ENCODE results near the gene ARL16. TPM values are rescaled to one million over a fixed set of nuclear protein-coding genes. Genes with fewer than 3 reads are reported as not detected.

Gene ARL16
- total and polyA plus RNA-seq, 2 donors (not counting 3 experiments of a cell fraction or from before 2014, with no cell fraction given), result 41.4 to 71.7 TPM

- no peak for FAIRE-seq
- POLR2A ChIA-PET, result no interaction called here
- peaks cover 26 to 93% of the 10 kb centered on the region in 2 experiments for H3K36me3 ChIP-seq (ENCODE audit: control insufficient read depth in 2 of 2, extremely low read depth in 1 of 2, insufficient read depth in 2 of 2, low read length in 2 of 2)
Measured at GRCh38 chr17:81691196-81691595, 7.6 kb upstream of the ARL16 start.

More at GRCh38 chr17:81691196-81691595, 7.6 kb upstream of the ARL16 start:
- no peak for DNase-seq (ENCODE audit: low read depth, low spot score)
- dilution Hi-C loops (cut with MboI; ENCODE audit: extremely low pct_ligation_motif_present, low sequenced_read_pairs) (no loop called here), intact Hi-C loops (cut with micrococcal nuclease) (no loop called here)
- H3K79me2 ChIP-seq (ENCODE audit: control insufficient read depth, insufficient read depth, low read length), result peaks cover 48% of the 10 kb centered on the region
- CTCF ChIA-PET, result no interaction called here
- no TSS peak for BruUV-seq (replicated peaks)
- no peaks in the 10 kb centered on the region for H3K9me3 ChIP-seq (replicated peaks; ENCODE audit: control insufficient read depth, insufficient read depth, low read length)
- no peaks in the 10 kb centered on the region for H3K27me3 ChIP-seq (ENCODE audit: control insufficient read depth in 2 of 2, insufficient read depth in 2 of 2, low read length in 2 of 2)
- no peaks in the 10 kb centered on the region for H3K4me1 ChIP-seq (ENCODE audit: control insufficient read depth, extremely low read depth, insufficient read depth, low read length)
- H3K9me1 ChIP-seq (replicated peaks; ENCODE audit: control insufficient read depth, extremely low read depth, insufficient read depth, low read length), result no peaks in the 10 kb centered on the region
- no peak overlapping the region for H2AFZ ChIP-seq (ENCODE audit: low read depth, low read length)
- H3K27ac ChIP-seq (ENCODE audit: insufficient read depth, low read depth, low read length), result no peak overlapping the region
- TF ChIP-seq FOS (IDR thresholded peaks at IDR 0.05; ENCODE audit: borderline replicate concordance, insufficient read depth, low read length) (no peak), JUN (IDR thresholded peaks at IDR 0.05; ENCODE audit: borderline replicate concordance, insufficient read depth, insufficient read length, low read depth) (no peak), POLR2AphosphoS5 (IDR thresholded peaks at IDR 0.05; ENCODE audit: insufficient read depth, low read depth, low read length) (no peak), EZH2 (IDR thresholded peaks at IDR 0.05; ENCODE audit: borderline replicate concordance, low read depth, low read length, severe bottlenecking) (no peak), MYC (IDR thresholded peaks at IDR 0.05; ENCODE audit: low read depth, low read length) (no peak), MAX (IDR thresholded peaks at IDR 0.05; ENCODE audit: insufficient read depth, insufficient read length) (no peak), GATA2 (IDR thresholded peaks at IDR 0.05; ENCODE audit: insufficient read depth, insufficient read length, low read depth, low read length) (no peak), POLR2A (IDR thresholded peaks at IDR 0.05; ENCODE audit: low read depth, low read length) (no peak)
- TF ChIP-seq, protein P1, sequence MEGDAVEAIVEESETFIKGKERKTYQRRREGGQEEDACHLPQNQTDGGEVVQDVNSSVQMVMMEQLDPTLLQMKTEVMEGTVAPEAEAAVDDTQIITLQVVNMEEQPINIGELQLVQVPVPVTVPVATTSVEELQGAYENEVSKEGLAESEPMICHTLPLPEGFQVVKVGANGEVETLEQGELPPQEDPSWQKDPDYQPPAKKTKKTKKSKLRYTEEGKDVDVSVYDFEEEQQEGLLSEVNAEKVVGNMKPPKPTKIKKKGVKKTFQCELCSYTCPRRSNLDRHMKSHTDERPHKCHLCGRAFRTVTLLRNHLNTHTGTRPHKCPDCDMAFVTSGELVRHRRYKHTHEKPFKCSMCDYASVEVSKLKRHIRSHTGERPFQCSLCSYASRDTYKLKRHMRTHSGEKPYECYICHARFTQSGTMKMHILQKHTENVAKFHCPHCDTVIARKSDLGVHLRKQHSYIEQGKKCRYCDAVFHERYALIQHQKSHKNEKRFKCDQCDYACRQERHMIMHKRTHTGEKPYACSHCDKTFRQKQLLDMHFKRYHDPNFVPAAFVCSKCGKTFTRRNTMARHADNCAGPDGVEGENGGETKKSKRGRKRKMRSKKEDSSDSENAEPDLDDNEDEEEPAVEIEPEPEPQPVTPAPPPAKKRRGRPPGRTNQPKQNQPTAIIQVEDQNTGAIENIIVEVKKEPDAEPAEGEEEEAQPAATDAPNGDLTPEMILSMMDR (IDR thresholded peaks at IDR 0.05; ENCODE audit: extremely low read depth in 1 of 2, insufficient read depth in 1 of 2, low read depth in 1 of 2, low read length in 2 of 2), result no peak
- H4K20me1 ChIP-seq (replicated peaks; ENCODE audit: control insufficient read depth, extremely low read depth, insufficient read depth, low read length), result no peaks in the 10 kb centered on the region
- H3K4me3 ChIP-seq (replicated peaks in 1 of 3; ENCODE audit: insufficient read depth in 1 of 3, low read depth in 1 of 3, low read length in 3 of 3), result no peak overlapping the region
- H3K9ac ChIP-seq (replicated peaks; ENCODE audit: extremely low read depth, insufficient read depth, low read length), result no peak overlapping the region
- H3K4me2 ChIP-seq (ENCODE audit: insufficient read depth, low read length), result no peak overlapping the region

Data from endothelial cell of umbilical vein (primary cell).